OCI-LY7 (cell line): ENCODE measurements around the gene CDKN2C. TPM values are rescaled to one million over a fixed set of nuclear protein-coding genes. Genes with fewer than 3 reads are reported as not detected.

Source experiments
- BruUV-seq: library from RNA; stranded (reverse); fragments of 400-500 nt; replicated peaks from 2 replicates; lab custom pipeline; 2021; lab: Mats Ljungman, UMichigan
- CTCF ChIA-PET: fragments of 300-600 bp; sonication (Branson Sonifier 250); formaldehyde crosslinking; loops from one replicate; lab custom pipeline; 2022; ENCODE audit warnings: antibody characterized with exemption; ENCODE audit not compliant: unreplicated experiment; lab: Charles Lee
- POLR2A ChIA-PET: fragments of 300-600 bp; sonication (Branson Sonifier 250); formaldehyde crosslinking; loops from one replicate; lab custom pipeline; 2022; ENCODE audit warnings: antibody characterized with exemption; lab: Charles Lee
- DNase-seq: peaks from one replicate; pipeline ENCODE4 v3.0.0-alpha.2; 2015; ENCODE audit warnings: low spot score
- H2AFZ ChIP-seq: fragments of 200-600 bp; sonication (generic), shearing (Covaris generic); 2 replicates; pipeline ENCODE4 v1.6.1; 2014; ENCODE audit warnings: mild to moderate bottlenecking, antibody characterized with exemption, low read length, moderate library complexity
- H3K27ac ChIP-seq: fragments of 200-600 bp; sonication (generic); 2 replicates; pipeline ENCODE4 v1.5.1; 2014; ENCODE audit warnings: mixed run types, low read depth, mild to moderate bottlenecking, moderate library complexity, low read length, inconsistent platforms; ENCODE audit not compliant: poor library complexity, severe bottlenecking
- H3K36me3 ChIP-seq: fragments of 200-600 bp; sonication (generic); 2 replicates; pipeline ENCODE4 v1.6.1; 2014; ENCODE audit warnings: mild to moderate bottlenecking, antibody characterized with exemption, low read length, moderate library complexity, mixed read lengths; ENCODE audit not compliant: insufficient read depth
- H3K4me1 ChIP-seq: fragments of 200-600 bp; sonication (generic); 2 replicates; pipeline ENCODE4 v1.5.1; 2014; ENCODE audit warnings: mild to moderate bottlenecking, low read length; ENCODE audit not compliant: insufficient read depth, poor library complexity, severe bottlenecking
- H3K4me2 ChIP-seq: fragments of 200-600 bp; sonication (generic); 2 replicates; pipeline ENCODE4 v1.6.1; 2014; ENCODE audit warnings: mild to moderate bottlenecking, low read length
- H3K4me3 ChIP-seq: fragments of 200-600 bp; sonication (generic); 2 replicates; pipeline ENCODE4 v1.5.1; 2014; ENCODE audit warnings: mild to moderate bottlenecking, low read depth, low read length; ENCODE audit not compliant: poor library complexity, severe bottlenecking
- H3K79me2 ChIP-seq: fragments of 200-600 bp; sonication (generic); 2 replicates; pipeline ENCODE4 v1.6.1; 2016; ENCODE audit warnings: low read depth, mild to moderate bottlenecking, low read length, moderate library complexity, mixed read lengths; ENCODE audit not compliant: insufficient read depth
- H3K9me2 ChIP-seq: fragments of 200-600 bp; sonication (generic); 2 replicates; pipeline ENCODE4 v1.6.1; 2016; ENCODE audit warnings: mild to moderate bottlenecking, low read length, mixed read lengths; ENCODE audit not compliant: insufficient read depth
- H3K9me3 ChIP-seq: fragments of 200-600 bp; sonication (generic); 2 replicates; pipeline ENCODE4 v1.6.1; 2014; ENCODE audit warnings: mild to moderate bottlenecking, mixed run types, low read length, mixed read lengths
- H4K20me1 ChIP-seq: fragments of 200-600 bp; sonication (generic); 2 replicates; pipeline ENCODE4 v1.6.1; 2014; ENCODE audit warnings: mild to moderate bottlenecking, antibody characterized with exemption, low read length, moderate library complexity, mixed read lengths; ENCODE audit not compliant: insufficient read depth
- CTCF ChIP-seq: fragments of 200-600 bp; sonication (generic); conservative IDR thresholded peaks from 2 replicates; pipeline ENCODE4 v1.5.1; 2014; ENCODE audit warnings: mild to moderate bottlenecking, antibody characterized with exemption, low read length, moderate library complexity, mixed read lengths
- EZH2phosphoT487 ChIP-seq: fragments of 200-600 bp; sonication (generic); IDR thresholded peaks from 2 replicates; pipeline ENCODE4 v1.6.1; 2018; ENCODE audit warnings: low read depth, borderline replicate concordance, mild to moderate bottlenecking, mixed run types, antibody characterized with exemption, low read length, moderate library complexity, mixed read lengths
- intact Hi-C: fragments of 100-400 bp; cut with micrococcal nuclease; formaldehyde crosslinking; loops from one replicate; pipeline ENCODE4 v1.10.0; 2022; ENCODE audit not compliant: unreplicated experiment
- total RNA-seq, 2 experiments: library from RNA; depleted of rRNA in 1 of 2; stranded (reverse); fragments of >200 nt in 1 of 2; shearing (Covaris generic) in 1 of 2; gene quantifications; 2 replicates each; pipeline ENCODE4 v1.2.3, GENCODE V29; 2014 to 2022

CDKN2C gene
- total RNA-seq, 2 experiments from 2014 or later = 46.6 to 71.0 TPM

GRCh38 chr1:51014878-51015277 lies 44.8 kb downstream of the CDKN2C start:
- Histone ChIP-seq H3K36me3 (no peaks in the 10 kb centered on the region), H3K4me2 (no peak overlapping the region), H4K20me1 (no peaks in the 10 kb centered on the region), H3K27ac (no peak overlapping the region), H3K9me2 (no peaks in the 10 kb centered on the region), H3K79me2 (no peaks in the 10 kb centered on the region), H3K4me3 (no peak overlapping the region), H3K4me1 (no peaks in the 10 kb centered on the region), H3K9me3 (no peaks in the 10 kb centered on the region), H2AFZ (no peak overlapping the region)
- TF ChIP-seq CTCF (no peak), EZH2phosphoT487 (no peak)
- POLR2A ChIA-PET = no interaction called here
- intact Hi-C loops = no loop called here
- BruUV-seq = no TSS peak
- CTCF ChIA-PET = no interaction called here
- no peak for DNase-seq

- no peak for DNase-seq
- no peaks in the 10 kb centered on the region for H3K4me1 ChIP-seq
- no peaks in the 10 kb centered on the region for H3K9me2 ChIP-seq
- no peak overlapping the region for H3K4me3 ChIP-seq
- no peak overlapping the region for H2AFZ ChIP-seq
- H3K27ac ChIP-seq = no peak overlapping the region
- intact Hi-C loops = no loop called here
- TF ChIP-seq CTCF (no peak), EZH2phosphoT487 (no peak)
- POLR2A ChIA-PET = interaction anchor here (1.5 kb wide), 1 partner anchor 24 kb away, joined by 5 read pairs; no protein-coding TSS in a partner anchor
- CTCF ChIA-PET = no interaction called here
- H3K36me3 ChIP-seq = no peaks in the 10 kb centered on the region
- BruUV-seq = no TSS peak
- no peak overlapping the region for H3K4me2 ChIP-seq
- no peaks in the 10 kb centered on the region for H3K79me2 ChIP-seq
- H3K9me3 ChIP-seq = no peaks in the 10 kb centered on the region
- H4K20me1 ChIP-seq = no peaks in the 10 kb centered on the region
Measured at GRCh38 chr1:51019811-51020210, 49.8 kb downstream of the CDKN2C start.

Other genes starting within 250 kb of the CDKN2C start
- 42.3 and 57.5 TPM in 2 replicates for gene FAF1, start 10.0 kb upstream of the CDKN2C start, total RNA-seq (2014; rRNA removed; shearing (Covaris generic))
- gene FAF1, start 10.0 kb upstream of the CDKN2C start, total RNA-seq (2022) = 113 and 114 TPM in 2 replicates
- not detected in 2 replicates for gene C1orf185, start 132.0 kb downstream of the CDKN2C start, total RNA-seq (2014; rRNA removed; shearing (Covaris generic))
- gene C1orf185, start 132.0 kb downstream of the CDKN2C start, total RNA-seq (2022) = not detected in 2 replicates